SH-SY5Y (cell line): Measurements from ENCODE around the gene SLC9C2.

Source experiments
- GATA2 ChIP-seq: IDR thresholded peaks from 2 replicates; pipeline ENCODE4 v1.6.1; 2011; ENCODE audit warnings: mild to moderate bottlenecking, low read depth, low read length
- GATA3 ChIP-seq: IDR thresholded peaks from 2 replicates; pipeline ENCODE4 v1.6.1; 2011; ENCODE audit warnings: low read depth, mild to moderate bottlenecking, low read length, moderate library complexity

SLC9C2 gene

DNA sequence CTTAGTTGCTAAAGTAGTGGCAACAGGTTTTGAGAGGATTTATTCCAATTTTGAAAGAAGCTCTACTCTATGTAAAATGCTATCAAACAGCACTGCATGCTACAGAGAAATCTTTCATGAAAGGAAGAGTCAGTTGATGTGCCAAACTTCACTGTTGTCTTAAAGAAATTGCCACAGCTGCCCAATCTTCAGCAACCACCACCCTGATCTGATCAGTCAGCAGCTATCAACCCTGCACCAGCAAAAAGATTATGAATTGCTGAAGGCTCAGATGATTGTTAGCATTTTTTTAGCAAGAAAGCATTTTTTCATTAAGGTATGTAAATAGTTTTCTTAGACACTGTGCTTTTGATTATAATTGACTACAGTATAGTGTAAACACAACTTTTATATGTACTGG lies 49.6 kb downstream of the SLC9C2 start:
- TF ChIP-seq GATA2 (no peak), GATA3 (no peak)

DNA sequence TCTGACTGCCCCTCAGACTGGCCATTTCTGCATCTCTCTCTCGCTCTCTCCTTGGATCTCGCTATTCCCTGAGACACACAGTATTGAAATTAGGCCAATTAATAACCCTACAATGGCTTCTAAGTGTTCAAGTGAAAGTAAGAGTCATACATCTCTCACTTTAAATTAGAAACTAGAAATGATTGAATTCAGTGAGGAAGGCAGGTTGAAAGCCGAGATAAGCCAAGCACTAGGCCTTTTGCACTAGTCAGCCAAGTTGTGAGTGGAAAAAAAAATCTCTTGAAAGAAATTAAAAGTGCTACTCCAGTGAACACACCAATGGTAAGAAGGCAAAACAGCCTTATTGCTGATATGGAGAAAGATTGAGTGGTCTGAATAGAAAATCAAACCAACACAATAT lies 51.2 kb downstream of the SLC9C2 start:
- TF ChIP-seq GATA3 (no peak), GATA2 (no peak)

DNA sequence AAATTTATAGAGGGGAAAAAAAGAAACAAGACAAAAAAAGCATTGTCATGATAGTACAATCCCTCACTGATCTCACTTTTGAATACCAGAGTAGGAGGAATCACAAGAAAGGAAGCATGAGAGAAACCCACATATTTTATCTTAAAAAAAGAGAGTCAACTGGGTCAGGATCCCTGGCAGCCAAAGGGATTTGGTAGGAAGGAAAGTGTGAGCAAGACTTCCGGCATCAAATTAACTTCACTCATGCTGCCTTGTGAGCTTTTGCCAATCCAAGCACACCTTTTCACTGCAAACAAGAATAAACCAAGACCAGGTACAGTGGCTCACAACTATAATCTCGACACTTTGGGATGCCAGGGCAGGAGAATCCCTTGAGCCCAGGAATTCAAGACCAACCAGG lies 53.1 kb downstream of the SLC9C2 start:
- TF ChIP-seq GATA3, result no peak
- no peak for TF ChIP-seq GATA2

GRCh38 chr1:173545688-173546087 lies 57.2 kb downstream of the SLC9C2 start:
- TF ChIP-seq GATA2, result no peak
- TF ChIP-seq GATA3, result no peak

DNA sequence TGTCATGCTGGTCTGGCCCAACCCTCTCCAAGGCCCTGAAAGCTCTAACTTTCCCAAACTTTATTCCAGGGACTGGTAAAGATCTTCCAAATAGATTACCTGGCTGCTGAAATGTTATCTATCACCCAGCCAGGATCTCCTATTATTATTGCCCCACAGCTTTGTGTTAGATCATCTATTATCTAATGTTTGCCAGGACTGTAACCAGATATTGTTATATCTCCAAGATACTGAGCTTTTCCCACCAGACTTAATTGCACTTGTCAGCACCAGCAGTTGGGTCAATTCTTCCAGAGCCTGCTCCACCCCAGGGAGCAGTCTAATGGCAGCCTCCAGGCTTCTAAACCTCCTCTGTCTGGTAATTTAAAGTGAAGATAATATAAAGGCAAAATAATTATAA lies 66.6 kb downstream of the SLC9C2 start:
- TF ChIP-seq GATA2 (no peak), GATA3 (no peak)

DNA sequence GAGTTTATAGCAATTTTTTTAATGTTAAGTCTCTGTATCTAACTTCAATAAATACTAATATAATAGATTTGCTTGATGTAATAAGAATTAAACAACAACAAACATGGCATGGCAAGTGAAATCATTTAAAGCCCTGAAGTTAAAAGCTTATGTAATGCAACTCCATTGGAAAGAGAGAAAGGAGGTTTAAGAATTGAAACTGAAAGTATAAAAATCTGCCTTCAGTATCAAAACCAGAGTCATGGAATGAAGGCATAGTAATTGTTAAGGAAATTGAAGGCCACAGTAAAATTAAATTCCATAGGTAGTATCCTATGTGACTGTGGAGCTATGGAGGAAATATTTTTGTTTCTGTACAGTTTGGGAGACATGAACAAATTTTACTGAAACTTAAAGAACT lies 70.6 kb downstream of the SLC9C2 start:
- TF ChIP-seq GATA2 (no peak), GATA3 (no peak)

- TF ChIP-seq GATA2 (no peak), GATA3 (no peak)
Measured at GRCh38 chr1:173530795-173531693, 71.8 kb downstream of the SLC9C2 start.

DNA sequence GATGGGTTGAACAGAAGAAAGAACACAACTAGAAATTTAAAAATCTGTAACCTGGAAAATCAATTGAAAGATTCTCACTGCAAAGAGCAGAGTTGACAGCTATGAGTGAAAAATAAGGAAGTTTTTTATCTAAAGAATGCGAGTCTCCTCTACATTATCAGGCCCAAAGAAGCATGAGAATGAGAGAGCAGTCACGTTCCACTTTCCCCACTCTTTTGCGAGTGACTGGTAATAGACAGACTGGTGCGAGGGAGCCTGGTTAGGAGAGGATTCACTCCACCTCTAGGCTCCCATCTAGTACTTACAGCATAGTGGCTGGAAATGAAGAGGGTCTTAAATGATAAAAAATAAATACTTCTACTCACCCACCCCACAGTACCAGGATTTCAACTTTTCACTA lies 73.8 kb downstream of the SLC9C2 start:
- TF ChIP-seq GATA3 (no peak), GATA2 (no peak)

GRCh38 chr1:173527151-173527826 lies 75.6 kb downstream of the SLC9C2 start:
- no peak for TF ChIP-seq GATA2
- TF ChIP-seq GATA3, result no peak

GRCh38 chr1:173525926-173526325 lies 76.9 kb downstream of the SLC9C2 start:
- TF ChIP-seq GATA3 (no peak), GATA2 (no peak)

DNA sequence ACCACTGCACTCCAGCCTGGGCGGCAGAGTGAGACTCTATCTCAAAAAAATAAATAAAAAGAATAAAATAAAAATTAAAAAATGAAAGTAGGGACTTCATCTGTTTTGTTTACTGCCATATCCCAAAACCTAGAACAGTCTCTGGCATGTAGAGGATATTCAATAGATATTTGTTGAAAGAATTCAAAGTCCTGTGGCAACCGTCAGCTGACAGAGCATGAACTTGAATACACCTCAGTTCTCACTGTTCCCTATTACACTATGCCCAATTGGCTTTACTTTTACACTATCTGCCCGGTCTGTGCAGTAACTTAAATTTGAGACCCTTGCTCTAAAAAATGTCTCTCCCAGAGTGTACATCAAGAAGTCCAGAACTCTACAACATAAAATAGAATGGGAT lies 79.5 kb downstream of the SLC9C2 start:
- TF ChIP-seq GATA3 (no peak), GATA2 (no peak)

GRCh38 chr1:173520799-173521198 lies 82.1 kb downstream of the SLC9C2 start:
- no peak for TF ChIP-seq GATA2
- TF ChIP-seq GATA3, result no peak

GRCh38 chr1:173509797-173510196 lies 93.1 kb downstream of the SLC9C2 start:
- TF ChIP-seq GATA2 (no peak), GATA3 (no peak)

DNA sequence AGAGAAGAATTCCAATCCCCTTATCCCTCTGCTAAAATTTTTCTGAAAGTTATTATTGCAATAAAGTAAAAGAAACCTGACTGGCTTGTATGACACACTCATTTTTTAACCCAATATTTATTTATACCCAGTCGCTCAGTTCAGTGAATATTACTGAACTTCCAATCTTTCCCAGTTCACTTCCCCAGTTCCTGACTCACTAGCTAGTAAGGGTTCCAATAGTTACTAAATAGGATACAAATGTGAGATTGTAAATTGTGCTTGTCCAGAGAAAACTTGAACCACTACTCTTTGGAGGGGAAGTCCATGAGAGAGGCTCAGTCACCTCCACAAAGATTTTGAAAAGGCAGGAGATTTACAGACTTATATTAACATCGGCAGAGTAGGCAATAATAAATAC lies 94.3 kb downstream of the SLC9C2 start:
- TF ChIP-seq GATA3, result no peak
- no peak for TF ChIP-seq GATA2

DNA sequence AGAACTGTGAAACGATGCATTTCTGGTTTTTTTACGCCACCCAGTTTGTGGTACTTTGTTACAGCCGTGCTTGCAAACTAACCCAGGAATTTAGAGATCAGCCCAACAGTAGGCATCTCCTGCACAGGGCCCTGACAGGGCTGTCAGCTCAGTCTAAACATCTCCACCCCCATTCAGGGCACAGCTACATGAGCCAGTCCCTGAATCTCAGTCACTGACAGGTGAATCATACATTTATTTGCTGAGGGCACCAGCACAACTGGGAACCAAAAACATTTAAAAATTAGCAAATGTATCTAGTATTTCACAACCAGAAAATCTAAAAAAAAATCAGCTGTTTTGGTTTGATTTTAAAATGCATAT lies 95.0 kb downstream of the SLC9C2 start:
- no peak for TF ChIP-seq GATA3
- TF ChIP-seq GATA2, result no peak

- TF ChIP-seq GATA3 (no peak), GATA2 (no peak)
Measured at GRCh38 chr1:173507205-173507846, 95.5 kb downstream of the SLC9C2 start.
